Ovary (tissue), 3 donors: Measurements from ENCODE around the gene BPIFB4.

Experiments used
- EP300 ChIP-seq: sonication (generic); formaldehyde crosslinking; IDR thresholded peaks from one replicate; pipeline ENCODE4 v1.6.1; 2017; ENCODE audit warnings: antibody characterized with exemption
- POLR2A ChIP-seq: fragments of 450-650 bp; IDR thresholded peaks from one replicate; pipeline ENCODE4 v1.6.1; 2017; ENCODE audit warnings: antibody characterized with exemption, mild to moderate bottlenecking, moderate library complexity
- TF ChIP-seq, protein P1 (sequence below), 3 donors: fragments of 450-650 bp in 2 of 3; fragments of 200-600 bp in 1 of 3; IDR thresholded peaks; one replicate each; pipeline versions ENCODE4 v1.5.1 to v1.8.0; 2016 to 2022; ENCODE audit warnings: antibody characterized with exemption in 3 of 3, mild to moderate bottlenecking in 1 of 3
- donor health status: DM: no; HTN: no; CAD: no.

DNA sequence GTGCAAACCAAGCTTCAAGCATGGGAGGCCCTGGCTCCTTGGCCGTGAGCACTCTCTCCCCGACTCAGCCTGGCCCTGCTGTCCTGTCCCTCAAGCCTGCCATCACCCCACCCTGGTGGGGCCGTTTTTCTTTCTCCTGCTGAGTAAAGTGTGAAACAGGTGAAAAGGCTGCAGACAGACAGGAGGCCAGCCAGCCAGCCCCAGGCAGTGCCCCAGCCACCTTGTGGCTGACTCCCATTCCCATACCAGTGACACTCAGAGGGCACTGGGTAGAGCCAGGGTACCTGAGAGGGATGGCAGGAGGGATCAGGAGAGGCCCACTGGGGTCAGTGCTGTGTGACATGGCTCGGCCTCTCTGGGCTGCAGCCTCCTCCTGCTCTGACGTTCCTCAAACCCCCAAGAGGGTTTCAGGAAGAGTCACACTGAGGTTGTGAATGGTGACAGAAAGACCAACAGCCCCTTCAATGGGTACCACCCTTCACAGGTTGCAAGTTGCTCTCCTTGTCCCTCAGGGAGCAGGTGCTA, 52.6 kb downstream of the BPIFB4 start:
- TF ChIP-seq, protein P1, sequence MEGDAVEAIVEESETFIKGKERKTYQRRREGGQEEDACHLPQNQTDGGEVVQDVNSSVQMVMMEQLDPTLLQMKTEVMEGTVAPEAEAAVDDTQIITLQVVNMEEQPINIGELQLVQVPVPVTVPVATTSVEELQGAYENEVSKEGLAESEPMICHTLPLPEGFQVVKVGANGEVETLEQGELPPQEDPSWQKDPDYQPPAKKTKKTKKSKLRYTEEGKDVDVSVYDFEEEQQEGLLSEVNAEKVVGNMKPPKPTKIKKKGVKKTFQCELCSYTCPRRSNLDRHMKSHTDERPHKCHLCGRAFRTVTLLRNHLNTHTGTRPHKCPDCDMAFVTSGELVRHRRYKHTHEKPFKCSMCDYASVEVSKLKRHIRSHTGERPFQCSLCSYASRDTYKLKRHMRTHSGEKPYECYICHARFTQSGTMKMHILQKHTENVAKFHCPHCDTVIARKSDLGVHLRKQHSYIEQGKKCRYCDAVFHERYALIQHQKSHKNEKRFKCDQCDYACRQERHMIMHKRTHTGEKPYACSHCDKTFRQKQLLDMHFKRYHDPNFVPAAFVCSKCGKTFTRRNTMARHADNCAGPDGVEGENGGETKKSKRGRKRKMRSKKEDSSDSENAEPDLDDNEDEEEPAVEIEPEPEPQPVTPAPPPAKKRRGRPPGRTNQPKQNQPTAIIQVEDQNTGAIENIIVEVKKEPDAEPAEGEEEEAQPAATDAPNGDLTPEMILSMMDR (IDR thresholded peaks at IDR 0.05) = no peak
- TF ChIP-seq POLR2A (no peak), EP300 (no peak)
